Measurements from ENCODE around the gene ASTN2.

ASTN2 gene

DNA sequence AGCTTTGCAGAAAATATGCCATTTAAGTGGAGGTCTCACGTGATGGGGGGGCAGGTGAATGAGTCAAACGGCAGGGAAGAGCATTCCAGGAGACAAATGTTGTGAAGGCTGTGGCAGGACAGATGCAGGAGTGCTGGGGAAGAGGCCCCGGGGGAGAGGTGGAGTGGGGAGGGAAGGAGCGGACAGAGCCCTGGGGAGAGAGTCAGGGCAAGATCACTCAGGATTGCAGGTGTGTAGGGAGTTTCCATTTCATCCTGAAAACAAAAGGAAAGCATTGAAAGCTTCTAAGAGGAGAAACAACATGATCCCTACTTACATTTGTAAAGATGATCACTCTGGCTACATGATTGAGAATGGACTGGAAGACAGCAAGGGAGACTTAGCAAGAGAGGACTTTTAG lies 323.3 kb downstream of the ASTN2 start:
- Histone ChIP-seq H3K9ac (ENCODE audit: low read depth, low read length) (no peak overlapping the region), H3K36me3 (ENCODE audit: insufficient read depth, low read length) (no peaks in the 10 kb centered on the region), H3K4me1 (ENCODE audit: insufficient read depth, low read length) (no peaks in the 10 kb centered on the region), H4K20me1 (ENCODE audit: insufficient read depth, low read length) (no peaks in the 10 kb centered on the region), H3K9me3 (ENCODE audit: insufficient read depth, low read length, severe bottlenecking) (no peaks in the 10 kb centered on the region), H3K27ac (ENCODE audit: low read length) (no peak overlapping the region), H3K4me3 (ENCODE audit: low read depth in 1 of 2, low read length in 2 of 2) (no peak overlapping the region), H3K27me3 (ENCODE audit: insufficient read depth, low read length, poor library complexity) (no peaks in the 10 kb centered on the region), H3K79me2 (ENCODE audit: insufficient read depth, low read length) (no peaks in the 10 kb centered on the region), H3K4me2 (ENCODE audit: insufficient read depth, low read length) (no peak overlapping the region), H2AFZ (ENCODE audit: low read depth, low read length) (no peak overlapping the region)
- no peak for TF ChIP-seq EZH2 (IDR thresholded peaks at IDR 0.05; ENCODE audit: borderline replicate concordance, low read depth, low read length, severe bottlenecking)
- TF ChIP-seq CTCF (IDR thresholded peaks at IDR 0.05; ENCODE audit: borderline replicate concordance, extremely low read depth, low read length, poor library complexity, severe bottlenecking), result no peak
- no peak for ATAC-seq (ENCODE audit: insufficient read depth, low read depth)
- DNase-seq, result no peak

GRCh38 chr9:117088786-117089185 lies 326.1 kb downstream of the ASTN2 start:
- no peak overlapping the region for H3K9ac ChIP-seq (ENCODE audit: low read depth, low read length)
- H3K9me3 ChIP-seq (ENCODE audit: insufficient read depth, low read length, severe bottlenecking), result no peaks in the 10 kb centered on the region

GRCh38 chr9:117088140-117088539 lies 326.7 kb downstream of the ASTN2 start:
- H3K4me1 ChIP-seq (ENCODE audit: insufficient read depth, low read length), result no peaks in the 10 kb centered on the region
- H3K4me3 ChIP-seq (ENCODE audit: low read depth in 1 of 2, low read length in 2 of 2), result no peak overlapping the region
- DNase-seq (no peak), ATAC-seq (ENCODE audit: insufficient read depth, low read depth) (no peak)
- H3K27ac ChIP-seq (ENCODE audit: low read length), result no peak overlapping the region
- no peaks in the 10 kb centered on the region for H4K20me1 ChIP-seq (ENCODE audit: insufficient read depth, low read length)
- no peaks in the 10 kb centered on the region for H3K79me2 ChIP-seq (ENCODE audit: insufficient read depth, low read length)
- H3K36me3 ChIP-seq (ENCODE audit: insufficient read depth, low read length), result no peaks in the 10 kb centered on the region
- TF ChIP-seq EZH2 (IDR thresholded peaks at IDR 0.05; ENCODE audit: borderline replicate concordance, low read depth, low read length, severe bottlenecking), result no peak
- H3K4me2 ChIP-seq (ENCODE audit: insufficient read depth, low read length), result no peak overlapping the region
- H3K27me3 ChIP-seq (ENCODE audit: insufficient read depth, low read length, poor library complexity), result no peaks in the 10 kb centered on the region
- H2AFZ ChIP-seq (ENCODE audit: low read depth, low read length), result no peak overlapping the region
- H3K9ac ChIP-seq (ENCODE audit: low read depth, low read length), result no peak overlapping the region
- no peaks in the 10 kb centered on the region for H3K9me3 ChIP-seq (ENCODE audit: insufficient read depth, low read length, severe bottlenecking)

More at GRCh38 chr9:117088786-117089185, 326.1 kb downstream of the ASTN2 start:
- TF ChIP-seq EZH2 (IDR thresholded peaks at IDR 0.05; ENCODE audit: borderline replicate concordance, low read depth, low read length, severe bottlenecking) (no peak), CTCF (IDR thresholded peaks at IDR 0.05; ENCODE audit: borderline replicate concordance, extremely low read depth, low read length, poor library complexity, severe bottlenecking) (no peak)
- Histone ChIP-seq H3K36me3 (ENCODE audit: insufficient read depth, low read length) (no peaks in the 10 kb centered on the region), H3K27me3 (ENCODE audit: insufficient read depth, low read length, poor library complexity) (no peaks in the 10 kb centered on the region), H3K4me3 (ENCODE audit: low read depth in 1 of 2, low read length in 2 of 2) (no peak overlapping the region), H3K79me2 (ENCODE audit: insufficient read depth, low read length) (no peaks in the 10 kb centered on the region), H2AFZ (ENCODE audit: low read depth, low read length) (no peak overlapping the region), H3K4me2 (ENCODE audit: insufficient read depth, low read length) (no peak overlapping the region), H4K20me1 (ENCODE audit: insufficient read depth, low read length) (no peaks in the 10 kb centered on the region), H3K27ac (ENCODE audit: low read length) (no peak overlapping the region), H3K4me1 (ENCODE audit: insufficient read depth, low read length) (no peaks in the 10 kb centered on the region)
- ATAC-seq (ENCODE audit: insufficient read depth, low read depth), result no peak
- no peak for DNase-seq

DNA sequence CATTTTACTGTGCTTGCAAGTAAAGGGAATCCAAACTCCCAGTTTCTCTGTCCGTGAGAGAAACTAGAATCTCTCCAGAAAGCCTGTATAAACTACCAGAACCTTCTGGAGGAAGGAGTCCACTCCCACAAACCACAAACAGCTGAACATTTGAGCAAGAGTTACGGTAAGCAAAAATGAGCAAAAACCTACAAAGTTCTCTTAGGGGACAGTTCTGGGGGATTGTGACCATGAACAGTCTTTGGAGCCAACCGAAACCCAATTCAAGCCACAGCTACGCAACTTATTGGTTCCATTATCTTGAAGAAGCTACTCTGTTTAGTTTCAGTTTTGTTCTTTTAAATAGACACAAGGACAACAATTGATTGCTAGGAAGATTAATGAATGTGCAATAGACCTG lies 330.6 kb downstream of the ASTN2 start:
- Histone ChIP-seq H3K27me3 (ENCODE audit: insufficient read depth, low read length, poor library complexity) (no peaks in the 10 kb centered on the region), H3K4me2 (ENCODE audit: insufficient read depth, low read length) (no peak overlapping the region), H4K20me1 (ENCODE audit: insufficient read depth, low read length) (no peaks in the 10 kb centered on the region), H3K4me1 (ENCODE audit: insufficient read depth, low read length) (no peaks in the 10 kb centered on the region), H2AFZ (ENCODE audit: low read depth, low read length) (no peak overlapping the region), H3K4me3 (ENCODE audit: low read depth in 1 of 2, low read length in 2 of 2) (no peak overlapping the region), H3K79me2 (ENCODE audit: insufficient read depth, low read length) (no peaks in the 10 kb centered on the region), H3K27ac (ENCODE audit: low read length) (no peak overlapping the region), H3K36me3 (ENCODE audit: insufficient read depth, low read length) (no peaks in the 10 kb centered on the region), H3K9me3 (ENCODE audit: insufficient read depth, low read length, severe bottlenecking) (no peaks in the 10 kb centered on the region), H3K9ac (ENCODE audit: low read depth, low read length) (no peak overlapping the region)
- no peak for TF ChIP-seq CTCF (IDR thresholded peaks at IDR 0.05; ENCODE audit: borderline replicate concordance, extremely low read depth, low read length, poor library complexity, severe bottlenecking)
- TF ChIP-seq EZH2 (IDR thresholded peaks at IDR 0.05; ENCODE audit: borderline replicate concordance, low read depth, low read length, severe bottlenecking), result no peak
- ATAC-seq (ENCODE audit: insufficient read depth, low read depth) (no peak), DNase-seq (no peak)

Measured in DND-41 (cell line).